SH-SY5Y (cell line): ENCODE data around the gene STBD1.

Experiments used
- GATA2 ChIP-seq: IDR thresholded peaks from 2 replicates; pipeline ENCODE4 v1.6.1; 2011; ENCODE audit warnings: mild to moderate bottlenecking, low read depth, low read length
- GATA3 ChIP-seq: IDR thresholded peaks from 2 replicates; pipeline ENCODE4 v1.6.1; 2011; ENCODE audit warnings: low read depth, mild to moderate bottlenecking, low read length, moderate library complexity

DNA sequence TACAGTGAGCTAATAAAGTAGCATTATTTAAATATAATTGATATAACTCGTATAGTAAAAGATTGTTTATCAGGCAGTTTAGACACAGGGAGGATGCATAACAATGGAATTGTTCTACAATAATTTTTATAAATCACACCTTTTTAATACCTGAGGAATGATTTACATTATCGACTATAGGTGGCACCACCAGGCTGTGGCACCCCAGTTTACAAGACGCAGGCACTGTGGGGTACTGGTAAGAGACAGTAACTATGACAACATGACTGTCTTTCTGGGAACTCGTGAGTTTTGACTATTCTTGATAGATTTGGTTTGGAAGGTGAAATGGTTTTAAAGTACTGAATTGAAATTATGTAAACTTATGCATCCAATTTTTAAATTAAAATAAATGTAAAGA is 27.1 kb upstream of the STBD1 start:
- no peak for TF ChIP-seq GATA2
- no peak for TF ChIP-seq GATA3
